Stimulated activated naive CD4-positive, alpha-beta T cell (primary cell): ENCODE results near the gene POR.

Experiments
- DNase-seq, 6 experiments: peaks; one replicate each; lab custom pipeline; 2025; lab: John Stamatoyannopoulos, UW

POR gene

DNA sequence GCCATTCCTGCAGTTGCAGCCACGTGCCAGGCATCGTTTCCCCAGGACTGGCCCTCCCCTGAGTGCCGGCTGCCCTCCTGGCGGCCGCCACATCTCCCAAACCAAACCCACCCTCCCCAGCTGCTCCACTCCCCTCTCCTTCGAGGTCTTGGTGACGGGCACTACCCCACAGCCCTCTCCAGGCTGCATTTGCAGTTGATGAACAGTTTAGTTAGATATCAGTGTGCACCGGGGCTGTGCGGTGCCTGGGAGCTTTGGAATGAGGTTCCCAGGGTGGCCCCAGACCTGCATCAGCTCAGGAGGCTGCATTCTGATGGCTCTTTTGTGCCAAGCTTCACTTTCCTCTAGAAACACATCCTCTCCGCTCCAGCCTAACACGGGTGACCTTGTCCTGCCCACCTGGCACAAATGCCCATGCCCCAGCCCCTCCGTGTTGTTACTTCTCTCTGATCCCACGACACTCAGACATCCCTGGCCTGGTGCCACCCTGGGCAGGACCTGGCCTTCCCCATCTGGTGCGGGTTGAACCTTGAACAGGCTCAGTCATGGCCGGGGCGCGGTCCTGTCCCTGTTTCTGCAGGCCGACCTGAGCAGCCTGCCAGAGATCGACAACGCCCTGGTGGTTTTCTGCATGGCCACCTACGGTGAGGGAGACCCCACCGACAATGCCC lies 64.9 kb downstream of the POR start:
- DNase-seq, result no peak

DNA sequence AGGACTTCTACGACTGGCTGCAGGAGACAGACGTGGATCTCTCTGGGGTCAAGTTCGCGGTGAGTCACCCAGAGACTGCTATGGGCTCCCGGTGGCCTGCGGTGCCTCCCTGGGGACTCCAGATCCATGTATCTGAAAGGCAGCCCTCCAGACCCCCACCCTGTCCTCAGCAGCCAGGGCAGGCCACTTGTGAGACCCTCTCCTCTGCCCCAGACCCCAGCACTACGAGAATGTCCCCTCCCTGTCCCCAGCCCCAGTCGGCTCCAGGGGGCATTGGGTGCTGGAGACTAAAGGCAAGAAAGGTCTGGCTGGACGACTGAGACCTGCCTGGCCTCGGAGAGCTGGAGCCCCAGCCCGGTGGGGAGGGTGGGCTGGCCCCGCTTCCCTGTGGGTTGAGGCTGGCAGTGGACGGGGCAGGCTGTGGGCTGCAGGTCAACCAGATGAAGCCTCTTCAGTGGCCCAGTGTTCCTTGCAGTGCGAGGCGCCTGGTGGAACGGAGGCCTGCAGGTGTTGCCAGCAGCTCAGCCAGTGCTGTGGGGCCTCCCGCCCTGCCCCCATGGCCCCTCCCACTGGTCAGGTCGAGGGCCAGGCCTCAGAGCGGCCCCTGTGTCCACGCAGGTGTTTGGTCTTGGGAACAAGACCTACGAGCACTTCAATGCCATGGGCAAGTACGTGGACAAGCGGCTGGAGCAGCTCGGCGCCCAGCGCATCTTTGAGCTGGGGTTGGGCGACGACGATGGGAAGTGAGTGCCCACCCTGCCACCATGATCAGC lies 65.7 kb downstream of the POR start:
- DNase-seq, result no peak

DNA sequence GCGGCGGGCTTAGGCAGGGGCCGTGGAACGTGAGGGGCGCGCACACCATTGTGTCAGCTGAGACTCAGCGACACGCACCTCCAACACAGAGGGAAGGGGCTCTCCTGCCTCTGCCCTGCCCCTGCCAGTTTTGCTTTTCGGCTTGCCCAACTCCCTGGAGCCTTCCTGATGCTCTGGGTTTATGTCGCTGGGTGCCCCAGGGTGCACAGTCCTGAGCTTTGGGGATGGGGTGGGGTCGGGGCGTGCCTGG lies 66.2 kb downstream of the POR start:
- no peak for DNase-seq

DNA sequence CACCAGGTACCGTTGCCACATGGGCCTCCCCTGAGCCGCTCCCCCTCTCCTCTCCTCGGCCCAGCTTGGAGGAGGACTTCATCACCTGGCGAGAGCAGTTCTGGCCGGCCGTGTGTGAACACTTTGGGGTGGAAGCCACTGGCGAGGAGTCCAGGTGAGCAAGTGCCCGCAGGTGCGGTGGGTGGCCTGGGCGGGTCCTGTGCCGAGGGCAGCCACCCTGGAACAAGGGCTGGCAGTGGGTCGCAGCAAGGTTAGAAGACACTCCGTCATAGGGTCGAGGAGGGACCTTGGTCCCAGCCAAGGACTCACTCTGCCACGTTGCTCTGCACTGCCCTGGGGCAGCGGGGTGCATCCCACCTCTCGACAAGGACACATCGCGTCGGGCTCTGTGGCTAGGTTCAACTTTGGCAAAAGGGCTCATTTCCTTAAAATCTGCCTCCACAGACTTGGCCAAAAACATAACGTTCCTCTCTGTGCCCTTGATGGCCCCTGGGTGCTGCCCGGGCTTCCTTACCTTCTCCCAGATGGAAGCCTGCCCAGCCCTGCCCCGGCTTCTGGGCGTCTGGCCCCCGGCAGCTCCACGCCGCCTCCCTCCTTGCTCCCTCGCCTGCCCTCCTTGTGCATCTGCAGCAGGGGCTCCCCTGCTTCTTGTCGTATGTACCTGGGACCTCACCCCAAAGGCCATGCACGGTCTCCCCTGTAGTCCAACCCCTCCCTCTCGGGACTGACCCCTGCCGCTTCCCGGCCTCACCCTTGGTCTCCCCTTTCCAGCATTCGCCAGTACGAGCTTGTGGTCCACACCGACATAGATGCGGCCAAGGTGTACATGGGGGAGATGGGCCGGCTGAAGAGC lies 66.7 kb downstream of the POR start:
- DNase-seq, result no peak

DNA sequence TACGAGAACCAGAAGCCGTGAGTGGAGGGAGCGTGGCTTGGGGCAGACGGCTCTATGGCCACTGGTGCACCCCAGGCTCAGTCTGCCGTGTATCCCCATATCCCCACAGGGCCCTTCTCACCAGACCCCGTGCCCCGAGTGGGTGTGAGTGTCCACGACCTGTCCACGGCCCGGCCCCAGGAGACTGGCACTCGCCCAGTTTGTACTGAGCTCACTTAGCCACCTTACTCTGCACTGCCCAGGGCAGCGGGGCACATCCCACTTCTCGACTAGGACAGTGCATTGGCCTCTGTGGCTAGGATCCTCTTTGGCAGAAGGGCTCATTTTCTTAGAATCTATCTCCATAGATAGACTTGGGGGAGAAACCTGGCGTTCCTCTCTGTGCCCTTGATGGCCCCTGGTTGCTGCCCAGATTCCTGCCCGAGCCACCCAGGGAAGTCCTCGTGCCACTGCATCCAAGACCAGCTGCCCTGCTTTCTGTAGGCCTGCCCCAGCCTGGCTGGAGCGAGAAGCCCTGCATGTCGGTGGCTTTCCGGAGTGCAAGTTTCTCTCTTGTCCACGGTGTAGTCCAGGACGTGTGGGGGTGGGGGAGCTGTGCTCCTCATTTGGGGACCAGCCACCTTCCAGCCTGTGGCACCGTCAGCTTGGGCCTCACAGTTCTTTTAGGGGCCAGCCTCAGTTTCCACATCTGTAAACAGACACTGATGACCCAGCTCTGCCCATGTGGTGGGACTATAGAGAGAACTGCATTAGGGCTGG lies 67.5 kb downstream of the POR start:
- DNase-seq, result no peak

DNA sequence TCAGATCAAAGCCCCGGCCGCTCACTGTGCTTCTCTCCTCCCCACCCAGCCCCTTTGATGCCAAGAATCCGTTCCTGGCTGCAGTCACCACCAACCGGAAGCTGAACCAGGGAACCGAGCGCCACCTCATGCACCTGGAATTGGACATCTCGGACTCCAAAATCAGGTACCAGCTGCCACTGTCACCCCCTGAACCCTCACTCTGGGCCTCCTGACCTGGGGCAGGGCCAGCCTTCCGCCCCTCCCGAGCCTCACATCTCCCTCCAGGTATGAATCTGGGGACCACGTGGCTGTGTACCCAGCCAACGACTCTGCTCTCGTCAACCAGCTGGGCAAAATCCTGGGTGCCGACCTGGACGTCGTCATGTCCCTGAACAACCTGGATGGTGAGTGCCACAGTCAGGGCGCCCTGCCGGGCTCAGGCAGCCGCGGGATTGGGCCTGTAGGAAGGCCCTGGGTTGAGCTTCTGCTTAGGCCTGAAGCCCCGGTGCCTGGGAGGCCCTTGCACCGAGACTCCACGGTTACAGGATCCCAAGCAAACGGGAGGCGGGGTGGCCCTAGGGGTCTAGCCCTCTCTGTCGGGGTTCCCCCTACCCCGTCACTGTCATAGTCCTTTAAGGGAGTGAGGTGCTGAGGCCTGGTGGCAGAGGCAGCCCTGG lies 68.6 kb downstream of the POR start:
- no peak for DNase-seq

DNA sequence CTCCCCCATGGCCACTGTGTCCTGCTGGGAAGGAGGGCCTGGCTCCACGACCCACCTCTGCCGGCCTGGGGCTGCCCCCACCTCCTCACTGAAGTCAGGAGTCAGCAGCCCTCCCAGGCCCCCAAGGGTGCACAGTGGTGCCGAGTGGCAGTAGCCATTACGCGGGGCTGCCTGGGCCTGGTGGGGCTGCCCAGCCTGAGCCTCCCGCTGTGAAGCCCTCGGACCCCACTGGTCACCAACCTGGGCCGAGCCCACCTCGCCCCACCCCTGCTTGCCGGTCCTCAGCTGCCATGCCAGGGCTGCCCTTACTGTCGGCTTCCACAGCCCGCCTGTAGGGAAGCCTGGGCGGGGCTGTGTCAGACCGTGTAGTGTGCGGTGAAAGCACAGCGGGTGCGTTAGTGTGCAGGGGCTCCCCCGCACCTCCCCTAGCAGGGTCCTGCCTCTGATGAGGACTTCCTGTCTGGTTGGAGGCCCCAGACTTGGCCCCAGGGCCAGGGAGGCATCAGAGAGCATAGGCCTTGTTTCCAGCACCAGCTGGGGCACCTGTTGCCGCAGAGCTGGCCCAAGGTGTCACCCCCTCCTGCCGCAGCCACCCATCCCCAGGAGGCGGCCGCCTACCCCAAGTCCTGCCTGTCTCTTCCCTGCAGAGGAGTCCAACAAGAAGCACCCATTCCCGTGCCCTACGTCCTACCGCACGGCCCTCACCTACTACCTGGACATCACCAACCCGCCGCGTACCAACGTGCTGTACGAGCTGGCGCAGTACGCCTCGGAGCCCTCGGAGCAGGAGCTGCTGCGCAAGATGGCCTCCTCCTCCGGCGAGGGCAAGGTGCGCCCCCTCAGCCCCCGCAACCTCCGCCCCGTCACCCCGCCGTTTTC lies 69.4 kb downstream of the POR start:
- DNase-seq, result no peak

DNA sequence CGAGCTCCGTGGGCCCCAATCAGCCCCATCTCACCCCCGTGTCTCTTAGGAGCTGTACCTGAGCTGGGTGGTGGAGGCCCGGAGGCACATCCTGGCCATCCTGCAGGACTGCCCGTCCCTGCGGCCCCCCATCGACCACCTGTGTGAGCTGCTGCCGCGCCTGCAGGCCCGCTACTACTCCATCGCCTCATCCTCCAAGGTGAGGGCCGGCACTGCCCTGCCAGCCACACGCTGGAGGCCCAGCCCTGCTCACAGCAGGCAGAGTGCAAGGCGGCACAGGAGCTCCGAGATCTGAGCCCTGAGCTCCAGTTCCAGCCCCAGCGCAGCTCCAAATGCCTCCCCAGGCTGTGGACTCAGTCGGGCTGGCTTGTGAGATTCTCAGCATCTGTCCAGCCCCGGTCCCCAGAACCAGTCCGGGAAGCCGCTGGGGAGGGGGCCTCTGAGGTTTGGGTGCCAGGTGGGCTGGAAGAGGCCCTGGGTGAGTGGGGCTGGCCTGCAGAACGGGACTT lies 70.1 kb downstream of the POR start:
- DNase-seq, result no peak

DNA sequence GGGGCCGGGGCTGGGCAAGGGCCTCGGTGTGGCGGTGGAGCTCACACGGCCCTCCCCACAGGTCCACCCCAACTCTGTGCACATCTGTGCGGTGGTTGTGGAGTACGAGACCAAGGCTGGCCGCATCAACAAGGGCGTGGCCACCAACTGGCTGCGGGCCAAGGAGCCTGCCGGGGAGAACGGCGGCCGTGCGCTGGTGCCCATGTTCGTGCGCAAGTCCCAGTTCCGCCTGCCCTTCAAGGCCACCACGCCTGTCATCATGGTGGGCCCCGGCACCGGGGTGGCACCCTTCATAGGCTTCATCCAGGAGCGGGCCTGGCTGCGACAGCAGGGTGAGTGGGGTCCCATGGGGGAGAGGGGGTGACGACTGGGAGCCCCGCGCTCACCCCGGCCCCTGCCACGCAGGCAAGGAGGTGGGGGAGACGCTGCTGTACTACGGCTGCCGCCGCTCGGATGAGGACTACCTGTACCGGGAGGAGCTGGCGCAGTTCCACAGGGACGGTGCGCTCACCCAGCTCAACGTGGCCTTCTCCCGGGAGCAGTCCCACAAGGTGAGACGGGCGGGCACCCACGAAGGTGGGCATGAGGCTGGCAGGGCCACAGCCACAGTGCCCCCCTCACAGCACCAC lies 70.7 kb downstream of the POR start:
- no peak for DNase-seq

DNA sequence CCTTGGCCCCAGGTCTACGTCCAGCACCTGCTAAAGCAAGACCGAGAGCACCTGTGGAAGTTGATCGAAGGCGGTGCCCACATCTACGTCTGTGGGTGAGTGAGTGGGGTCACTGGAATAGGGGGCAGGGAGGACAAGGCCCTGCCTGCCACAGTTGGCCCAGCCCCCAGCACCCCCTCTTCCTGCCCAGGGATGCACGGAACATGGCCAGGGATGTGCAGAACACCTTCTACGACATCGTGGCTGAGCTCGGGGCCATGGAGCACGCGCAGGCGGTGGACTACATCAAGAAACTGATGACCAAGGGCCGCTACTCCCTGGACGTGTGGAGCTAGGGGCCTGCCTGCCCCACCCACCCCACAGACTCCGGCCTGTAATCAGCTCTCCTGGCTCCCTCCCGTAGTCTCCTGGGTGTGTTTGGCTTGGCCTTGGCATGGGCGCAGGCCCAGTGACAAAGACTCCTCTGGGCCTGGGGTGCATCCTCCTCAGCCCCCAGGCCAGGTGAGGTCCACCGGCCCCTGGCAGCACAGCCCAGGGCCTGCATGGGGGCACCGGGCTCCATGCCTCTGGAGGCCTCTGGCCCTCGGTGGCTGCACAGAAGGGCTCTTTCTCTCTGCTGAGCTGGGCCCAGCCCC lies 71.3 kb downstream of the POR start:
- no peak for DNase-seq

DNA sequence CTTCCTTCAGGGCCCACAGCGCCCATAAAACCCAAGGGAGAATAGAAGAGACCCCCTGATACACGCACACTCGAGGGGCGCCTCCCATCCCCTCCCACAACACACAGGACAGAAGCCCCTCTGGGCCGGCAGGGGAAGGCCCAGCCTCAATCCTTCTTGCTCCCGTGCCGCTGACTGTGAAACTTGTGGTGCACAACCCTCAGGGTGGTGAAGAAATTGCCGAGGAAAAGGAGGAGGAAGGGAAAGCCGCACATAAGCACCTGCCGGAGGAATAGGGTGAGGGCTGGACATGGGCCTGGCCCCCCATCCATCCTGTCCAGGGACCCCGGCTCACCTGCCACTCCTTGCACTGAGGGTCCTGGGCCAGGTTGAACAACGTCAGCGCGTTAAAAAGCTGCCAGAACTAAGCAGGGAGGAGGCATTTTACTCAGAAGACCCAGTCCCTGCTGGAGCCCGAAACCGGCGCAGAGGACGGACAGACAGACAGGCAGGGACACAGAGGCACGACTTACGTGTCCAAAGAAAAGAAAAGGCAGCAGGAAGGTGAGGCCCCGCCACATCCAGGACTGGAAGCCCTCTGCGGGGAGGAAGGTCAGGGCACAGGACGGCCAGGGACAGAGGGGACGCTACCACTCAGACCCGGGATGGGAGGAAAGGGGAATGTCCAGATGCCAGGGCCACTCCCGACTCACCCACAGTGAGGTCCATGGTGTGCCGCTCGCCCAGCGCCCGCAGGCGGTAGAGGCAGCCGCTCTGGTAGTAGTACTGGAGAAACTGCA lies 72.3 kb downstream of the POR start:
- no peak for DNase-seq

DNA sequence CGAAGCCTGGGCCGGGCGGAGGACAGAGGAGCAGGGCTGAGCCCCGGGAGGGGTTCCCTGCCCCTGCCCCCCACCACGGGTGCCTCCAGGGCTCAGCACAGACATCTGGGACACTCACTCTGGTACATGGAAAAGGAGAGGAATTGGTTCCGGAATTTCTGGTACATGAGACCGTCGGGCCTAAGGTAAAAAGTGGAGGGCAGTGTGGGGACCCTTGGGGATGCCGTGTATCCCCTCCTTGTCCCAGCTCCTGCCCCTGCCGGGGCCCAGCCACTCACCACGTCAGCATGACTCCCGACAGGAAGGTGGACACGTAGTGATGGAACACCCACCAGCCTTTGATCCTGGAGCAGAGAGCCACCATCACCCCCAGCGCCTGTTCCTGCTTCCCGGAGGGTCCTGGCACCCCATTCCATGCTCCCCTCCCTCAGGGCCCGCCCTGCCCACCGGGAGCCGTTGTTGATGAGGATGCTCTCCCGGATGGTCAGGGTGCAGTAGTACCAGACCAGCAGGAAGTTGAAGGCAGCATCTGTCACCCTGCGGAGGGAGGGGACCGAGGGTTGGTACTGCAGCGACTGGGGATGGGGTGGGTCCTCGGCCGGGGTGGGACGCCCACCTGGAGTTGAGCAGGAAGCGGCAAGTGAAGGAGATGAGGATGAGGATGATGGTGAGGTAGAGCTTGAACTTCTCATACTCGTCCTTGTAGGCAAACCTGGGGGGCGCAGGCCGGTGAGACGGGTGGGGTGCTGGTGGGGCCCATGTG lies 73.0 kb downstream of the POR start:
- DNase-seq, result no peak

DNA sequence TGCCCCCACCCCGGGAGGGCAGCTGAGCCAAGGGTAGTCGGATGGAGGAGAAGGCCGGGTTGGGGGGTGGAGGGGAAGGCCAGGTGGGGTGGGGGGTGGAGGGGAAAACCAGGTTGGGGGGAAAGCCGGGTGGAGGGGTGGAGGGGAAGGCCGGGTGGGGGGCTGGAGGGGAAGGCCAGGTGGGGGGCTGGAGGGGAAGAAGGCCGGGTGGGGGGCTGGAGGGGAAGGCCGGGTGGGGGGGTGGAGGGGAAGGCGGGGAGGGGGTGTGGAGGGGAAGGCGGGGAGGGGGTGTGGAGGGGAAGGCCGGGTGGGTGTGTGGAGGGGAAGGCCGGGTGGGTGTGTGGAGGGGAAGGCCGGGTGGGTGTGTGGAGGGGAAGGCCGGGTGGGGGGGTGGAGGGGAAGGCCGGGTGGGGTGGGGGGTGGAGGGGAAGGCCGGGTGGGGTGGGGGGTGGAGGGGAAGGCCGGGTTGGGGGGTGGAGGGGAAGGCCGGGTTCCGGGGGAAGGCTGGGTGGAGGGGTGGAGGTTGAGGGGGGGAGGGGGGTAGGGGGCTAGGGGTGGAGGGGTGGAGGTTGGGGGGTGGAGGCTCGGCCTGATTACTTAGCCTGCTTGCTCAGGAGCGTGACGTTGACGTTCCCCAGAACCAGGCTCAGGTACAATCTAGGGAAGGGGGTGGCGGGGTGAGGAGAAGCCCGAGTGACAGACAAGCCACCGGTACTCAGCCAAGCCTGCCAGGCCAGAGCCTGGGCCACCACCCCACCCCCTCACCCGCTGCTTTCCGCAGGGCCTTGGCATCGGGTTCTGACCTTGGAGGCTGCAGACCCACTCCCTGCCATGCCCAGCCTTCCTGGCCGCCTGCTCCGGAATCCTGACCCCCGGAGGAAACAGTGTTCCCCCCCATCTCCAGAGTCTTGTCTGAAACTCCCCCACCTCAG lies 73.9 kb downstream of the POR start:
- DNase-seq, result peak in 1 of 6 experiments; percentile 31

DNA sequence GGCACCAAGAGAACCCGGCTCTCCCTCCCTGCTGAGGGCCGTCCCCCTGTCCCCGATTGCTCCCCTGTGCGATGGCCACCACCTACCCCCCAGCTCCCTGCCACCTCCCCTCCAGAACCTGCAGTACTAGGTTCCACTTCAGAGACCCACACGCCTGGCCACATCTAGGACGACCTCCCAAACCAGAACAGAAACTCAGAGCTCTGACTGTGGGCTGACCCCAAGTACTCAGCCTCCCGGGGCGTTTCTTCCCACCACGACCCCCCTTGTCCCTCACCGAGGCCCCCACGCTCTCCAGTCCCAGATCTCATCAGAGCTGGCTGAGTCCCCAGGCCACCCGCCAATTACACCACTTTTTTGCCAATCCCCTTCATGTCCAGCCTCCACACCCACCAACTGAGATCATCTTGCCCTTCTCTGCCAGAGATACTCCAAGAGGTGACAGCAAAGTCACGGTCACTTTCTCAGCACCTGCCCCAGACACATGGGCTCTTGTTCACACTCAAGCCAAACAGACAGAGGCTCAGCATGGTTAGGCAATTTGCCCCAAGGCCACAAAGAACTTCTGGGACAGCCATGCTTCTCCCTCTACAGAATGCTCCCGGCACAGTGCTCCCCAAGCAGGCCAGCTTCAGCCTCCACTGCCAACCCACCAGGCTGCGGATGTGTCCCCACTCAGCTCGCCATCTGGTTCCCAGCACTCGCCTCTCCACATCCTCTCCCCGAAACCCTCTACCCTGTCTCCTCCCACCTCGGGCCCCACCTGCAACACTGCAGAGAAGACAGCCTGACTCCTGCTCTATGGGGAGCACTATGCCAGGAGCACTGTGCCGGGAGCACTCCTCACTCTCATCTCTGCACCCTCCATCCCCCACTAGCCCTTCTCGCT lies 74.8 kb downstream of the POR start:
- DNase-seq, result no peak

DNA sequence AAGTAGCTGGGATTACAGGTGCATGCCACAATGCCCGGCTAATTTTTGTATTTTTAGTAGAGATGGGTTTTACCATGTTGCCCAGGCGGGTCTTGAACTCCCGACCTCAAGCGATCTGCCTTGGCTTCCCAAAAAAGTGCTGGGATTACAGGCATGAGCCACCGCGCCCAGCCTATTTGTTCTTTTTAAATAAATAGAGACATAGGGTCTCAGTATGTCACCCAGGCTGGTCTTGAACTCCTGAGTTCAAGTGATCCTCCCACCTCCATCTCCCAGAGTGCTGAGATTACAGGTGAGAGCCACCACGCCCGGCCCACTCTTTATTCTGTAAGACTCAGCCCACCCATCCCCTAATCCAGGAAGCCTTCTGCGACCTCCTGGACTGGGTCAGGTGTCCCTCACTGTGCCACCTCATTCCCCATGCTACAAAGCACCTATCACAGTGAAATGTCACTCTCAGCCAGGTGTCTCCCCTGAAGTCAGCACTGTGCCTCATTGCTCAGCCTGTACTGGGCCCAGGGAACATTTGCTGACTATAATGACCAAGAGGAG lies 76.7 kb downstream of the POR start:
- DNase-seq, result no peak
